ENCODE measurements around the gene SNAPC3.
"Not testable (repeated sequence)": the region's sequence is repeated elsewhere in the genome, so short reads cannot be mapped to it uniquely, and the experiment has no call there.

SNAPC3 gene

GRCh38 chr9:15422372-15423230, at the start of gene SNAPC3:
Gene SNAPC3, plus strand, starts transcription at chr9:15422876. Its CDS starts 4 bp downstream, at chr9:15422880.
- peak; percentile 72 for DNase-seq

DNA sequence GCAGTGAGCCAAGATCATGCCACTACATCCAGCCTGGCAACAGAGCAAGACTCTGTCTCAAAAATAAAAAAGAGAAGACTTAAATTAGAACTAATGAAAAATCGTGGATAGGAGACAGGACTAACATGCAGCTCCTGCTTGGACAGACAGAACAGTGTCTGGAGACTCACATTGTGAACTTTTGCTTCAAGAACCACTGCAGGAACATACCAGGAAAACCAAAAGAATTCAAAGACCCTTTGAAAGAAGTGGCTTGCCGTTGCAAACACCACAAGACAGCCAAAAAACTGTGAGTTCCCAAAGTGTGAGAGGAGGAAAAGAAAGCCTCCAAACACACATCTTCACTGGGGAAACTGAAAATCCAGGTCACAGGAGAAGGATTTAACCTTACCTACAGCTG, 48.8 kb upstream of the SNAPC3 start:
- no peak for DNase-seq

DNA sequence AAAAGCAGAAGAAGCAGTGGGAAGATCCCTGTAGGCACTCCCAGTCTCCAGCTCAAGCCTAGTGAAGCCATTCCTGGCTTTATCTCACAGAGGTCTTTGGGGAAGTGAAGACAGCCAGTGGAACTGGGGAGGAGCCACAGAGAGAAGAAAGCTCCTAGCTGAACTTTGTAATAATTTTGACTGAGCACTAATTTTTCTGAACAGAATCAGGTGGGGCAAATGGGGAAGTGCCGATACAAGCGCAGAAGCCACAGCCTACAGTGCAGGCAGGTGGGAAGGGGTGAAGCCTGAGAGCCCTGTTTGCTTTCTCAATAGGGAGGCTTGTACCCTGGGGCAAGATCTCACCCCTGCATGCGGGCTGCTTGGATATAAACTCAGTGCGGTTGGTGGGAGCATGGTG, 48.4 kb upstream of the SNAPC3 start:
- no peak for DNase-seq

DNA sequence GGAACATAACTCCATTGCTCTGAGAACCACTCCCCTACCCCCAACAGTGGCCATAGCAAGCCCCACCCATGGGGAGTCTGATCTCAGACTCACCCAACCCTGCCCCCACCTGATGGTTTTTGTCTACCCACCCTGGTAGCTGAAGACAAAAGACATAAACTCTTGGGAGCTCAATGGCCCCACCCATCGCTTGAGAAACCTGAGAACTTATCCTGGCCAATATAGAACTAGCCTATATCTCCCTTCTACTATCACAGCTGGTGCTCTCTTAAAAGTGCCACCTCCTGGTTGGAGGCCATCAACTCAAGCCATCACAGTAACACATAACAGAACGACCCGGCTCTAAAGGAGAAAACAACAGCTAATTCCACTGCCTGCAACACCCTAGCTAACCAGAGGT, 47.9 kb upstream of the SNAPC3 start:
- no peak for DNase-seq

DNA sequence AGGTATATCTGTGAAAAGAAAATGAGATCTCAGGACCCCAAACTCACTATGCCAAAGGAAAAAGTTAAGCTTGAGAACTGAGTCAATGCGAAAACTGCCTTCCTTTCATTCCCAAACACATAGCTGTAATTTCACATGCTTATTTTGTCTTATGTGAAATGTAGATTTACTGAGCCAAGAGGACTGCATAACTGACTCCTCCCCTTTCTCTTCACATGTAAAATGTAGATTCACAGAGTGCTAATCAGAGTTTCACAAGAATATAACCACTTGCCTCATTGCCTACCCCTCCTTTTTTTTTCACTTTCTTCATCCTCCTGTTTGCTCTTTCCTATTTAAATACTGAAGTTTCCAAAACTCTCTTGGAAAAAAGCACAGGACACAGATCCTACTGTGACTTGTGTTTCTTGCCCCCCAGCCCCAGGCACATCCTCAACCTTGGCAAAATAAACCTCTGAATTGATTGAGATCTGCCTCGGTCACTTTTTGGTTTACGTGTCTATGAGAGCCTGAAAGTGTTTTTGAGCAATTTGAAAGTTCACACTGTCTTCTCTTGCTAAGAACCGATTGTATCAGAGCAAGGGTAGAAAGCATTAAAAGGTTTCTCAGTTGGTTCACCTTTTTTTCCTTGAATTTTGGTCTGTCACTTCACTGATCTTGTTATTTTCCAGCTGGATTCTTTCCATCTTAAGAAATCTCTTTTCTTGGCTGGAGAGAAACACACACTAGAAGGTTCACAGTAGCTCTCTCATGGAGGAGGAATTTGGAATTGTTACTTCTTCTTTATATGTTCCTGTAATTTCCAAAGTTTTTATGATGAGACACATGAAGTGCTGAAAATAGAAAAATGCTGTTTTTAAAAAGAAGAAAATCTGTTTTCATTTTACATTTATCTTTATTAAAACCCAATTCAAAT, 44.8 kb upstream of the SNAPC3 start:
- DNase-seq = no peak

- DNase-seq = not testable (repeated sequence)
Measured at GRCh38 chr9:15379317-15379716, 43.4 kb upstream of the SNAPC3 start.

- DNase-seq = not testable (repeated sequence)
Measured at GRCh38 chr9:15379888-15380287, 42.8 kb upstream of the SNAPC3 start.

DNA sequence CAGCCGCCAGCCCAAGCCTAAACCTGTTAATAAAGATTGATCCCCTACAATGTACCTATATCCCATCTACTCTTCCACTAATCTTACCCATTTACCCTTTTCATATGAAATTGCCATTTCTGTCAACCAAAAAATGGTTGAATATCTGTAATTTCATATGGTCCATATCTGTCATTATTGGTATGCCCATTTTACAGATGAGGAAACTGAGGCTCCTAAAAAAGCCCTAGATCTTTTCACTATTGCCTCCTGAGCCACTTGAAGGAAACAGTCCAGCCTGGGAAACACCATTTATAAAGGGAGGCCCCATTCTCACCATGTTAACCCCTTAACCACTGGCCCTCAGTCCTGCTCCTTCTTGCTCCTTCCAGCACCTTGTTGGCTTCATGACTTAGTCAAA, 41.2 kb upstream of the SNAPC3 start:
- no peak for DNase-seq

DNA sequence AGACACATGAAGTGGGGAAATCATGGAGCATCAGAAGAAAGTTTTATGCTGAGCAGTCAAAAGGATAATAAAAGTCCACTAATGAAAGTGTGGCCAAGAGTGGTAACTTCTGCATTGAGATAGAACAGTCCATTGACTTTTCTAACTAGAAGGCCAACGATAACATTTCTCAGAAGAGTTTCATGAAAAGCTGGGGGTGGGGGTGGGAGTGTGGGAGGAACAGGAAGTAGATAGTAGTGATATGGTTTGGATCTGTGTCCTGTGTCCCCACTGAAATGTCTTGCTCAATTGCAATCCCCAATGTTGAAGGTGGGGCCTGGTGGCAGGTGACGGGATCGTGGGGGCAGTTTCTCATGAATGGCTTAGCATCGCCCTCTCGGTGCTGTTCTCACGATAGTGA, 36.2 kb upstream of the SNAPC3 start:
- no peak for DNase-seq

GRCh38 chr9:15389173-15389572, 33.5 kb upstream of the SNAPC3 start:
- no peak for DNase-seq

GRCh38 chr9:15389631-15390030, 33.0 kb upstream of the SNAPC3 start:
- no peak for DNase-seq

GRCh38 chr9:15390201-15390600, 32.5 kb upstream of the SNAPC3 start:
- no peak for DNase-seq

DNA sequence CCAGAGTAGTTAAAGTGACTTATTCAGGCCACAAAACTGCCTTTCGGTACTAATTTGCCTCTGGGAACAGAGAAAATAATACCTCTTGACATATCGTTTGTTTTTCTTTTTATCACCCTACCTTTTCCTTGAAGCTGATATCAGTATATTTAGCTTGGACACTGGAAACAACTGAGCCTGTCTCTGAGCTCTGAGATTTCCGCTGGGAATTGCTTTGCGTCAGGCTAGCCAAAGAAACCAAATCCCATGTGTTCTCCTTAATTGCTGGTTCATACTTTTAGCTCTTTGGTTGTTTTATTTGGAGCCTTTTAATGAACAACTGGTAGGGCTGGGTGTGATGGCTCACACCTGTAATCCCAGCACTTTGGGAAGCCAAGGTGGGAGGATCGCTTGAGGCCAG, 30.3 kb upstream of the SNAPC3 start:
- no peak for DNase-seq

DNA sequence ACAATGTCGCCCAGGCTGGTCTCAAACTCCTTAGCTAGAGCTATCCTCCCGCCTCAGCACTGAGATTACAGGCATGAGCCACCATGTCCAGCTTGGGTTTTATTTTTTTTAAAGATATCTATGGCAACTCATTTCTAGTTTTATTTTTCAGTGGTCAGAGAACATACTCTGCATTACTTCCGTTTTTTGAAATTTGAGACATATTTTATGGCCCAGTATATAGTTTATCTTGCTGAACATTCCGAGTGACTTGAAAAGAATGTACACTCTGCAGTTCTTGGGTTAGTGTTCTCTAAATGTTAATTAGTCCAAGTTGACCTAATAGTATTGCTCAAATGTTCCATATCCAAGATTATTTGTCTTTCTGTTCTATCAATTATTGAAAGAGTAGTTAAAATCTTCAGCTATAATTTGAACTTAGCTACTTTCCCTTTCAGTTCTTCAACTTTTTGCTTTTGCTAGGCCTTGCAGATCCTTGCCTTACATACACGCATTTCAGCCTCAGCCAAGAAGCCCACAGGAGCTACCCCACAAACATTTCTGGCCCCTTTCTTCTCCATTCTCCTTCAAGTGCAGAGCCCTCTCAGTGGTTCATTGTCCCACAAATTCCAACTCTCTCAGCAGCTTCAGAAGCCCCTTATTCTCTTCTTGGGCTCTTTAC, 22.3 kb upstream of the SNAPC3 start:
- no peak for DNase-seq

DNA sequence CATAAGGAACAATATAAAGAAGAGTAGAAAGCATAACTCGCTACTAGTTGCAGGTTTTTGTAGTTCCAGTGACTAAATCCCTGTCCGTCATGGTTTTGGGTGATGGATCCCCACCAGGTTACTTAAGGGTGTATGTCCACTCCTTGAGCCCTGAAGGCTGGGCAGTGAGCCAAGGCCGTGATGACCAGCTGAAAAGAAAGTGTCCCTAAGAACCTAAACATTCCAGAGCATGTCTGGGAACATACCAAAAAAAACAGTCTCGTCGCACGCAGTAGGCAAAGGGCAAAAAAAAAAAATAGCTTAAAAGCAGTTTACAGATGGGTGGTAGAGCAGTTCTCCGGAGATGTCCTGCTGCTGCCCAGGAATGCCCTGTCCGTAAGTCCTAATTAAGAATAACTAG, 21.4 kb upstream of the SNAPC3 start:
- DNase-seq = no peak

DNA sequence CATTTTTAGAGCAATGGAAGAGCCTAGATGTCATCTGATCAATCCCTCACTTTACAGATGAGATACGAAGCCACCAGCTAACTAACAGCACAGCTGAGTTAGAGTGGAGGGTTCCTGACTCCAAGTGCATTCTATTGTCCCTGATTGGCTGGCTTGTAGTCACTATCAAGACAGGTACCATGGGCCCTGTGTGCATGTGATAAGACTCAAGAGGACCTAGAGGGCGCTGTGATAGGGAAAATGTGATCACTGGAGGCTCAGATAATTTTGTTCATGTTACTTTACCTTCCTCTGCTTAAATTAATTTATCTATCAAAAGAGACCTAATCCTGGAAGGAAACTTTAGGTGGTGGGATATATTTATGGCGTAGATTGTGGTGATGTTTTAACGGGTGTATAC, 19.5 kb upstream of the SNAPC3 start:
- DNase-seq = no peak

GRCh38 chr9:15404171-15404570, 18.5 kb upstream of the SNAPC3 start:
- DNase-seq = no peak

- DNase-seq = no peak
Measured at GRCh38 chr9:15416880-15417279, 5.8 kb upstream of the SNAPC3 start.

GRCh38 chr9:15417626-15418025, 5.0 kb upstream of the SNAPC3 start:
- no peak for DNase-seq

DNA sequence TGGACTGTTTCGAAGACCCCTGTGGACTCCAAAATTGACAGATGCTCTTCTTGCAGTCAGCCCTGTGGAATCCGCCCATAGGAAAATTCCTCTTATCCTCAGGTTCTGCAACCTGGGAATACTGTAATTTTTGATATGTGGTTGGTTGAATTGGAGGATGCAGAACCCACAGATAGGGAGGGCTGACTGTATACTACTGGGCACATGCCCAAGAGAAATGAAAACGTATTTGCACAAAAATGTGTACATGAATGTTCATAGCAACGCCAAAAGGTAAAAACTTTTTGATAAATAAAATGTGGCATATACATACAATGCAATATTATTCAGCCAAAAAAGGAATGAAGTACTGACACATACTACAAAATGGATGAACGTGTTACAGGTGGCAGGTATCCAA, 1.9 kb upstream of the SNAPC3 start:
- no peak for DNase-seq

DNA sequence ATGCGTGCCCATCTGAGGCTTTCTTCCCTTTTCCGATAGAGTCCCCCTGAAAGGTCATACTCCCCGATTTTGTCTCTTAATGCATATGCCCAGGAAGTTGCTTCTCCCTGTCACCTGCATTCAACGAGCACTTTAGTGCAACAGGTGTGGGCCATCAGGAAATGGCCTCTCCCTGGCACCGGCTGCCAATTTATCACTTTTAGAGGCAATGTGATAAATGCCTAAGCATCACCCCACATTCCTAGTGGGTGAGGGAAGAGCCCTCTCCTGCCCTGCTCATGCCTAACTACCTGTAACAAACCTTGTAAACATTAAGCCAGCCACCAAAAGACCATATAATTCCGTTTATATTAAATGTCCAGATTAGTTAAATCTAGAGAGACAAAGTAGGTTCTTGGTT, 1.1 kb upstream of the SNAPC3 start:
- no peak for DNase-seq

DNA sequence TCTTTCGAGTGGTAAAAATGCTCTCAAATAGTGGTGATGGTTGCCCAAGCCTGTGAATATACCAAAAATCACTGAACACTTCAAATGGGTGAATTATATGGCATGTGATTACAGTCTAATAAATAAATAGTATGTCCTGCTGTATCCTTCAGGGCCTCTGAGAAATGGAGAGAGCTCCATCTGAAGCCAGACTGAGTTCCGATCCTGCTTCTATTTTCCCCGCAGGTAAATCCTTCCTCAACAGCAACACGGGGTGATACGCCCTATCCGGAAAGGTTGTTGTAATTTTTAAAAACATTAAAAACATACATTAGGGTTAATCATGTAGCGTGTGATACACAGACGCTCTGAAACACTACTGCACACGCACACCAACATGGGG, 695 bp upstream of the SNAPC3 start:
- no peak for DNase-seq

DNA sequence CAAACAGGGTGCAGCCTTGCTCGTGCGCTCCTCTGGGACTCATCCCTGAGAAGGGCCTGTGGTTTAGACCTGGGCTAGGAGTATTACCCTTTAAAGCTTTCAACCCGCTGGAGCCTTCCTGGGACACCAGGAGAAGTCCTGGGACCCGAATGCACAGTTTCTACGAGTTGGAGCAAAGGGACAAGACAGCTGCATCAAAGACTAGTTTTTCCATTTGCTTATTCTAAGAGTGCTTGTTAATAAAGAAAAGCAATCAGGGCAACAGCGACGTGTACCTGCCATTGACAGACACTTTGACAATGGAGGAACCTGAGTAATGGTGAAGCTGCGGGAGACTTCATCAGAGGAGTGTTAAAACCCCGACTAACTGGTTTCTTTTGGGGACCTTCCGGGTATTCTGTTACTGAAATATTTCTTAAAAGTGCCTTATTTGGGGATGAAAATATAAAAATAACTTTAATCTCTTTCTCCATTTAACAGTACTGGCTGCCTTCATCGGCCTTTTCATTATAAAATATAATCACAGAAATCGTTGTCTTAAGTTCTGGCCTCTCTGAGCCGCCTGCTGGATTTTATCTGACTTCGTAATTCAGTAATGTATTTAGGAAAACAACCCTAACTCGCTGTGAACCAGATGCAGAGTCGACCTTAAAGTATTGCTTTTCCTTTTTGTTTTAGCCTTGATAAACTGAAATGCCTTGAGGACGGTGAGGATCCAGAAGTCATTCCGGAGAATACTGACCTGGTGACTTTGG, 732 bp downstream of the SNAPC3 start:
- DNase-seq = no peak

Data from NCI-H187 treated with DMSO at 0.1 percent for 48 hours (cell line).